Measurements from ENCODE around the gene ADGRD1.

DNA sequence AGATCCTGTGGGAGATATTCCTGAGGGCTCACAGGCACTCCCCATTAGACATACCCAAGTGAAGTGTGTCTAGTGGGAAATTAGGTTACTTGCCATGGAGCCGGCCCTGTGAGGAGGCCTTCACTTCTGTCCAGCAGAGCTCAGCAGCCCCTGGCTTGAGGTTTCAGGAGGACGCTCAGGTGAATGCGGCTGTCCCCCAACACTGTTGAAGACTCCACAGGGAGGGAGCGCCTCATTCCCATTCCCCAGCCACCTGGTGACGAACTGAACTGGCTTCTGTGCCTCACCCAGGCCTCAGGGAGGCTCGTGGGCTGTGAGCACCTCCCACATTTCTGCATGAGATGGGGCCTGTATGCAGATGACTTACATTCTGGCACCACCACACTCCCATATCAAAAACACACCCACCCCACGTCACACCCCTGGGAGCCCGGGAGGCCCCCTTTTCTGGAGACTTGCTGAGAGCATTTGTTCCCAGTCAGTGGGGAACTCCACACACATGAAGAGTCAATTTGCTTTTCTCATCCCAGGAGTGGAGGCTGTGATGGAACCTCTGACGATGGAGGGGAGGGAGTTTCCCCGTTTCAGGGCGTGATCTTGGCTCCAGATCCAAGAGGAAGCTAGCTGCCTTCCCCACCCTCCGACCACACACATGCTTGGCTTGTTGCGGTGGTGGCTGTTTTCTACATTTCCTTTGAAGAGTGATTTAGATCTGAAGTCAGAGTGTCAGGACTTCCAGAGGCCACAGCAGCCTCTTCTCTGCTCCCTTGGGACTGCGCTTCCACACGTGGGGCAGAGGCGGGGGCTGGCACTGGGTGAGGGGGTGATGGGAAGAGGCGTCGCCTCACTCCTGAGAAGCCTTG, 120.7 kb downstream of the ADGRD1 start:
- TF ChIP-seq POLR2A (IDR thresholded peaks at IDR 0.05; ENCODE audit: low read depth, low read length) = no peak
- TF ChIP-seq TAF1 (IDR thresholded peaks at IDR 0.05; ENCODE audit: low read depth, low read length) = no peak
- TF ChIP-seq POLR2AphosphoS5 (IDR thresholded peaks at IDR 0.05; ENCODE audit: low read depth, low read length) = no peak
- no peak for TF ChIP-seq SPI1 (IDR thresholded peaks at IDR 0.05; ENCODE audit: low read depth, low read length)
- no peak for TF ChIP-seq POU2F2 (IDR thresholded peaks at IDR 0.05; ENCODE audit: low read depth, low read length)
